RWPE1 (cell line): ENCODE results near the gene C5orf24.
A peak's percentile ranks its signal among the peaks of the same experiment; 100 is the strongest.

Source experiments
- CTCF ChIA-PET: fragments of 350-600 bp; sonication (Branson Sonifier 250); formaldehyde crosslinking; extraction: SDS; loops from one replicate; lab custom pipeline; 2021; lab: Yijun Ruan, JAX
- POLR2A ChIA-PET: fragments of 400-600 bp; formaldehyde crosslinking; extraction: SDS; loops from one replicate; lab custom pipeline; 2020; ENCODE audit warnings: antibody characterized with exemption; ENCODE audit not compliant: low non-redundant PET; lab: Yijun Ruan, JAX
- DNase-seq: peaks from one replicate; pipeline ENCODE4 v3.0.0; 2012; ENCODE audit warnings: low spot score
- H3K27ac ChIP-seq: fragments of 450-650 bp; 2 replicates; pipeline ENCODE4 v1.5.1; 2017
- TF ChIP-seq, protein P1 (sequence below): fragments of 450-650 bp; conservative IDR thresholded peaks from 2 replicates; pipeline ENCODE4 v1.5.1; 2017; ENCODE audit warnings: low read depth, mild to moderate bottlenecking

The C5orf24 gene

DNA sequence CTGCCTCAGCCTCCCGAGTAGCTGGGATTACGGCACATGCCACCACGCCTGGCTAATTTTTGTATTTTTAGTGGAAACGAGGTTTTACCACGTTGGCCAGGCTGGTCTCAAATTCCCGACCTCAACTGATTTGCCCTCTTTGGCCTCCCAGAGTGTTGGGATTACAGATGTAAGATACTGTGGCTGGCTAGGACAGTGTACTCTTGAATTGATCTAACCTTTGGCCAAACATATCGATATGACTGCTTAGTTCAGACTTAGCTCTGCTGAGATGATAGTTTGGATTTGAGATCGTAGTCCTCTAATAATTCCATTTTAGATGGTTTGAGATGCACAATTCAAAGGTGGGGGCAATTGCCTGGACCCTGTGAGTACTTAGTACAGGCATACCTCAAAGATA, 43.6 kb downstream of the C5orf24 start:
- CTCF ChIA-PET = interaction anchor here (0.6 to 1.0 kb wide), 2 partner anchors 16 to 102 kb away, joined by 3 read pairs; partner anchors contain the start of gene PCBD2
- DNase-seq = no peak
- no peak overlapping the region for H3K27ac ChIP-seq
- TF ChIP-seq, protein P1, sequence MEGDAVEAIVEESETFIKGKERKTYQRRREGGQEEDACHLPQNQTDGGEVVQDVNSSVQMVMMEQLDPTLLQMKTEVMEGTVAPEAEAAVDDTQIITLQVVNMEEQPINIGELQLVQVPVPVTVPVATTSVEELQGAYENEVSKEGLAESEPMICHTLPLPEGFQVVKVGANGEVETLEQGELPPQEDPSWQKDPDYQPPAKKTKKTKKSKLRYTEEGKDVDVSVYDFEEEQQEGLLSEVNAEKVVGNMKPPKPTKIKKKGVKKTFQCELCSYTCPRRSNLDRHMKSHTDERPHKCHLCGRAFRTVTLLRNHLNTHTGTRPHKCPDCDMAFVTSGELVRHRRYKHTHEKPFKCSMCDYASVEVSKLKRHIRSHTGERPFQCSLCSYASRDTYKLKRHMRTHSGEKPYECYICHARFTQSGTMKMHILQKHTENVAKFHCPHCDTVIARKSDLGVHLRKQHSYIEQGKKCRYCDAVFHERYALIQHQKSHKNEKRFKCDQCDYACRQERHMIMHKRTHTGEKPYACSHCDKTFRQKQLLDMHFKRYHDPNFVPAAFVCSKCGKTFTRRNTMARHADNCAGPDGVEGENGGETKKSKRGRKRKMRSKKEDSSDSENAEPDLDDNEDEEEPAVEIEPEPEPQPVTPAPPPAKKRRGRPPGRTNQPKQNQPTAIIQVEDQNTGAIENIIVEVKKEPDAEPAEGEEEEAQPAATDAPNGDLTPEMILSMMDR = no peak
- POLR2A ChIA-PET = no interaction called here

DNA sequence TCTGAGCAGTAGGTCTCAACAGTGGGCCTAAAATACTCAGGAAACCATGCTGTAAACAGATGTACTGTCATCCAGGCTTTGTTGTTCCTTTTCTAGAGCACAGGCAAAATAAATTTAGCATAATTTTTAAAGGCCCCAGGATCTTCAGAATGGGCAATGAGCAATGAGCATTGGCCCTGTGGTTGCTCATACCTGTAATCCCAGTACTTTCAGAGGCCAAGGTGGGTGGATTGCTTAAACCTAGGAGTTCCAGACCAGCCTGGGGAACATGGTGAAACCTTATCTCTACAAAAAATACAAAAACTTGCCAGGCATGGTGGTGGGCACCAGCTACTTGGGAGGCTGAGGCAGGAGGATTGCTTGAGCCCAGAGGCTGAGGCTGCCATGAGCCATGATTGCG, 45.7 kb downstream of the C5orf24 start:
- TF ChIP-seq, protein P1 = no peak
- DNase-seq = no peak
- H3K27ac ChIP-seq = no peak overlapping the region
- ChIA-PET CTCF (interaction anchor here (0.7 to 3.4 kb wide), 2 partner anchors 13 to 153 kb away, joined by 3 to 14 read pairs; partner anchors contain the start of genes CAMLG and PCBD2), POLR2A (interaction anchor here (0.7 kb wide), 1 partner anchor 120 kb away, joined by 3 read pairs; no protein-coding TSS in a partner anchor)

DNA sequence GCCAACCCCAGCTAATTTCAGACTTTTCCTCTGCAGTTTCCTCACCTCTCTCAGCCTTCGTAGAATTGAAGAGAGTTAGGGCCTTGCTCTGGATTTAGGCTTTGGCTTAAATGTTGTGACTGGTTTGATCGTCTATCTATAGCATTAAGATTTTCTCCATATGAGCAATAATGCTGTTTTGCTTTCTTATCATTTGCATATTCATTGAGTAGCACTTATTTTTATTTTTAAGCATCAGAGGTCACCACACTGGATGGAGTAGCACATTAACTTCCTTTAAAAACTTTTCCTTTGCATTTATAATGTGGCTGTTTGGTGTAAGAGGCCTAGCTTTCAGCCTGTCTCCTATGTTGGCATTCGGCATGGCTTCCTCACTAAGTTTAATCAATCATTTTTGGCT, 46.5 kb downstream of the C5orf24 start:
- TF ChIP-seq, protein P1 = no peak
- ChIA-PET CTCF (interaction anchor here (0.6 to 3.4 kb wide), 2 partner anchors 12 to 14 kb away, joined by 4 to 14 read pairs; partner anchors contain the start of gene PCBD2), POLR2A (no interaction called here)
- H3K27ac ChIP-seq = no peak overlapping the region
- no peak for DNase-seq

DNA sequence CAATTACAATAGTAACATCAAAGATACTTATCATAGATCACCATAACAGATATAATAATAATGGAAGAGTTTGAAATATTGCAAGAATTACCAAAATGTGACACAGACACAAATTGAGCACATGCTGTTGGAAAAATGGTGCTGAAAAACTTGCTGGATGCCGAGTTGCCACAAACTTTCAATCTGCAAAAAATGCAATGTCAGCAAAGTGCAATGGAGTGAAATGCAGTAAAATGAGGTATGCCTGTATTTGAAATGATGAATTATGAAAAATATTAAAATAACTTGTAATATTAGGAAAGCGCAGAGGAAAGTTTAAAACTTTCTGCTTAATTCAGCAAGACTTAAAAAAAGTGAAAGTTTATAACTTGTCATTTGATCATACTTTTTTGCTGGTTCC, 47.2 kb downstream of the C5orf24 start:
- ChIA-PET CTCF (interaction anchor here (3.4 kb wide), 1 partner anchor 11 kb away, joined by 14 read pairs; the partner anchor contains the start of gene PCBD2), POLR2A (no interaction called here)
- TF ChIP-seq, protein P1 = no peak
- DNase-seq = no peak
- H3K27ac ChIP-seq = no peak overlapping the region

DNA sequence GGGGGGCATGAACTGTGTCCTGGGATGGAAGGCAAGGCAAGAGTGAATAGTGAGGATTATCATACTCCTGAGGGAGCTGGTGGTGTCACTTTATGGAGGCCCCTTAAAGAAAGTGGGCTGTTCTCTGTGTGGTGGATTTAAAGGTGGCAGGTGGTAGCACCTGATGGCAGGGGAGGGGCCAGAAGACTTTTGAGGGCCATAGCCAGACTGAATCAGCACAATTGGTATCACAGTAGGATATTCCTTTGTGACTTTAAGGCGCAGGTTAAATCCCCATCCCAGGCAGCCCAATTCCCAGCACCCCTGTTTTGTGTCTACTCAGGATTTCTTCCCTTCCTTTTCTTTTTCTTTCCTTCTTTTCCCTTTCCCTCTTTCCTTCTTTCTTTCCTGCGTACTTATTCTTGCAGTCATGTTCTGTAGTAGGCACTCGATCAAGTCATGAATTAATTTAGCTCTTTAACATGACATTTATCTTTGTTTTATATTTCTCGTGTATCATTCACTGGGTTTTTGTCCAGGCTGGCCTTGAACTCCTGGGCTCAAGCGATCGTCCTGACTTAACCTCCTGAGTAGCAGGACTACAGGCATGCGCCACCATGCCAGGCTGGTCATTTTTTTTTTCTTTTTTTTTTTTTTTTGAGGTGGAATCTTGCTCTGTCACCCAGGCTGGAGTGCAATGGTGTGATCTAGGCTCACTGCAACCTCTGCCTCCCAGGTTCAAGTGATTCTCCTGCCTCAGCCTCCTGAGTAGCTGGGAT, 48.2 kb downstream of the C5orf24 start:
- ChIA-PET POLR2A (no interaction called here), CTCF (interaction anchor here (3.4 kb wide), 1 partner anchor 10 kb away, joined by 14 read pairs; the partner anchor contains the start of gene PCBD2)
- no peak for DNase-seq
- TF ChIP-seq, protein P1 = no peak
- no peak overlapping the region for H3K27ac ChIP-seq

DNA sequence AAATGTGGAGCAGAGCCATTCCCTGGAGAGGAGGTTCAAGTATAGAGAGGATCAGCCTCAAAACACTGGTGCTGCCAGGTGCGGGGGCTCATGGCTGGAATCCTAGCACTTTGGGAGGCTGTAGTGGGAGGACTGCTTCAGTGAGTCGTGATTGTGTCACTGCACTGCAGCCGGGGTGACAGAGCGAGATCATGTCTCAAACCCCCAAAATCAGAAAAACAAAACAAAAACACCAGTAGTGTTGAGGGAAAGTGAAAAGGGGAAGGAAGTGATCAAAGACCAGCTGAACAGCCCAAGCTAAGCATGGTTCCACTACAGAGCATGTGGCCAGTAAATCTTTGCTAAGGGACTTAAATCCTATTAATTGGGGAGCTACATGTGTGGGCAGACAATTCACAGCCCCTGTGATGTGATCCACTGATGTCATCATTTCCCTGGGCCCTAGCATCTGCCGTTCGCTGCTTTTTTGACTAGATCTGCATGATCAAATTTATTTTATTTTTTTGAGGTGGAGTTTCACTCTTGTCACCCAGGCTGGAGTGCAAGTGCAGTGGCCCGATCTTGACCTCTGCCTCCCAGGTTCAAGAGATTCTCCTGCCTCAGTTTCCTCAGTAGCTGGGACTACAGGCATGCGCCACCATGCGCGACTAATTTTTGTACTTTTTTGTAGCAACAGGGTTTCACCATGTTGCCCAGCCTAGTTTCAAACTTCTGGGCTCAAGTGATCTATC, 56.5 kb downstream of the C5orf24 start:
- ChIA-PET CTCF (interaction anchor here (0.6 kb wide), 1 partner anchor 101 kb away, joined by 4 read pairs; no protein-coding TSS in a partner anchor), POLR2A (no interaction called here)
- no peak for DNase-seq
- TF ChIP-seq, protein P1 = no peak
- peak overlapping the region; percentile 20 for H3K27ac ChIP-seq
